T-helper 2 cell treated with Interferon-gamma antibody and Interleukin-4, amounts not matched to agents 100 ng/mL and 5 ng/mL, for 36 hours (primary cell): ENCODE measurements around the gene TRAF7. TPM values are rescaled to one million over a fixed set of nuclear protein-coding genes. Genes with fewer than 3 reads are reported as not detected.
"Not testable (repeated sequence)": the region's sequence is repeated elsewhere in the genome, so short reads cannot be mapped to it uniquely, and the experiment has no call there.

Experiments
- intact Hi-C: fragments of 100-400 bp; cut with micrococcal nuclease; formaldehyde crosslinking; loops from one replicate; pipeline ENCODE4 v1.15.1; 2023
- total RNA-seq: library from RNA; stranded (reverse); gene quantifications from 2 replicates; pipeline ENCODE4 v1.2.3, GENCODE V29; 2022

TRAF7 gene
- 57.6 and 62.8 TPM in 2 replicates for total RNA-seq

DNA sequence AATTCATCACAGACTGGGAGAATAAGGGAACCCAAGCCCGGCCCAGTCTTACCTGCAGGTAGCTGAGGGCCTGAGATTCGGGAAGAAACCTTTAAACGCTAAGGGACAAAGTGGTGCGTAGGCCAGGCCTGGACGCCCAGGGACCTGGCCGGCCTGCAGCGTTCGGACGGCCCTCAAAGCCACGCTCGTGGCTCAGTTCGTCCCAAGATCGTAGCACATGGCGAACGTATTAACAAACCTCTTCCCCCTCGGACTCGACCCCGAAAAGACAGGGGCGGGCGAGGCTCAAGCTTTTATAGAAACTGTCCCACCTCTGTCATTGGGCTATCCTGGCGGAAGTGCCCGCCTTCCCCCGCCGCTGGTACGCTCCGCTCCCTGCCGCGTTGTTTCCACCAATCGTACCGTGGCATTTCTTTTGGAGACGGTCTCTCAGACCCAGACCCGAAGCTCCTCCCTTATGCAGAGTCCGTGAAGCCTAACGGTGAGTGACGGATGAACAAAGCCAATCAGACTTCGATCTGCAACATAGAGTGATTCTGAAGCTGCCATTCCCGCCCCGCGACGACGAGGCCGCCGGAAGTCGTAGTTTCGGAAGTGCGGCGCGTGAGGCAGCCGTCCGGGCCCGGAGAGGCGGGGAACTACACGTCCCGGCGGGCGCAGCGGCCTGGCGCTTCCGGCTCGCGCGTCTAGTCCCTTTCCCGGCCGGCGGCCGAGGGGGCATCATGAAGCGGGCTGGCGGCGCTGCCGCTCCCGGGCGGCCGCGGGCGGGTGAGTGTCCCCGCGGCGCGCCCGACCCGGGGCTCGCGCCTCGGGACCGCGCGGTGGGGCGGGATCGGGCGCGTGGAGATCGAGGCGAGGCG is at the start of gene TRAF7:
Gene TRAF7 (plus strand): TSS at position 692 of the 860 bp plus-strand sequence. CDS start 8,139 bp downstream, outside the sequence.
- intact Hi-C loops = loop anchor here (1.0 to 5.0 kb wide), 4 partner anchors 19 to 145 kb away; partner anchors contain the start of genes MLST8, NTHL1 and TSC2

GRCh38 chr16:2106211-2106610 is 49.4 kb upstream of the TRAF7 start:
- intact Hi-C loops = not testable (repeated sequence)

DNA sequence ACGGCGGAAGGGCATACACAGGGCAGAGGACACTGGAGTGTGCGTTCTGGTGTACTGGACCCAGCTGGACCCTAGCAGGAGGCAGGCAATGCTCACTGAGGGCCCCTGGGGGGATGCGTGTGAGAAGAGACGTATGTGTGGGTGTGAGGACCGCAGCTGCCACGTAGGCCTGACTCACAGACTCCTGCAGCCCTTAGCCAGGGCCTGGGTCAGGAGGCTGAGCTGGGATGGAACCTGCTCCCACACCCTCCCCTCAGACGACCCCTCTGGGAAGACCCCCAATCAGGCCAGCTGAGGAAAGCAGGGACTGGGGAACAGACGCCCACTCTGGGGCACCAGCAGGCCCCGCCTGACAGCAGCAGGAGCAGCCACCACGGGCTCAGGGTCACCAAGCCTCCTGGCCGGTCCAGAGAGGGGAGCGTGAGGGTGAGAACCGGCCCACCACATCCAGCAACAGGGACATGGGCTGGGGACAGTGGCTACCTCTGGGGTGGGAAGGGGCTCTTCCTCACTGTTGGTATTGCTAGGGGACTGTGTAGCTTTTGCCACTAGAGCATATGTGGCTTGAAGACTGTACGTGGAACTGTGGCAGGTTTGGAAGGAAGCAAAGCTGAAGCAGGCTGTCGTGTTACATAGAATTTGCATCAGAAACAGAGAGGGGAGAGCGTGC is 48.3 kb upstream of the TRAF7 start:
- intact Hi-C loops = not testable (repeated sequence)

GRCh38 chr16:2107791-2108125 is 47.8 kb upstream of the TRAF7 start:
- intact Hi-C loops = not testable (repeated sequence)

DNA sequence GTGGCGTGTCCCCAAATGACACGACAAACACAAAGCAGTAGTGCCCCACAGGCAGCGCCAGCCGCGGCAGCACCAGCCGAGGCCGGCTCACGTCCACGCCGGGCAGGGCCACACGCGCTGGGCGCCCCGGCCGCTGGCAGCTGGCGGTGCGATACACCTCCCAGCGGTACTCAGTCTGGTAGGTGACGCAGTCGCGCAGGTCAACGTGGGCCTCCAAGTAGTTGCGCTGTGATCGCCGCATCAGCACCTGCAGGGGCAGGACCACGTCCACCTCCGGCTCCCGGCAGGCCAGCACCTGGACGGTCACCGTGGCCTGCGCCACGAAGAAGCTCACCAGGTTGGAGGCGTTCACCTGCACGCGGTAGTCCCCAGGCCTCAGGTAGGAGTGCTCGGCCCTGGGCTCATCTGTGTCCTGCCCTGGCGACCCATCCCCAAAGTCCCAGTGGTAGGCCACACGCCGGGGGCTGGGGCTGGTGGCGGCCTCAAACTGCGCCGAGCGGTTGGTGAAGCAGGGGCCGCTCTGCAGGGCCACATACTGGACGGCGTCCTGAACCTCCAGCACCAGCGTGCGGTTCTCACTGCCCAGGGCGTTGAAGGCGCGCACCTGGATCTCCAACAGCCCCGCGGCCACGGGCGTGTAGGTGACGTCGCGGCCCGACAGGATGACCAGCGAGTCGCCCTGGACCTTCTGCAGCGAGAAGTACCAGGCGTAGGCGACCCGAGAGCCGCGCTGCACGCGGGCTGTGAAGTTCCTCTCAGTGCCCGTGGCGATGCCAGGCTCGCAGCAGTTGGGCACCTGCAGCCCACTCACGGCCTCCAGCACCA is 46.9 kb upstream of the TRAF7 start:
- intact Hi-C loops = not testable (repeated sequence)

DNA sequence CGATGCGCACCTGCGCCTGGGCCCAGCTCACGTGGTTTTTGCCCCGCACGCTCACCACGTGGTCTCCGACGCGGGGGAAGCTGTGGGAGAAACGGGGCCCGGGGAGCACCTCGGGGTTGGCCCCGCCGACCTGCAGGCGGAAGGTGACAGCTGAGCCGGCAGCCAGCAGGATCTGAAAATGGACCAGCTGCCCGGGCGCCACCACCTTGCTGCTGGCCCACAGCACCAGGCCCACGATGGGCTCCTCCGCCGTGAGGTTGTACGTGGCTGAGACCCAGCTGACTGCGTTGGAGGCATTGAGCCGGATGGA is 46.4 kb upstream of the TRAF7 start:
- intact Hi-C loops = not testable (repeated sequence)

DNA sequence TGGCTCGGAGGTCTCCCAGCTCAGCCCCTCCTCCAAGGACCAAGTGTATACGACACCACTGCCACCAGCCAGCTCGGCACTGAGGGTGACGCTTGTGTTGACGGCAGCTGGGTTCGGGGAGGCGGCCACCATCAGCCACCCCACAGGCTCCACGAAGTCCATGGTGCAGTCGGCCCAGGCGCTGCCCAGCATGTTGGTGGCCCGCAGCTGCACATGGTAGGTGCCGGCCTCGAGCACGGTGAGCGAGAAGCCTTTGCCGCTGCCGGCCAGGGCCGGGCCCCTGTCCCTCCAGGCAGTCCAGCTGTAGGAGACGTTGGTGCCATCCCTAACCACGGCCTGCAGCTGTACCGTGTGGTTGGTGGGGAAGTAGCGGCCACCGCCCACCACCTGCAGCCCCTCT is 45.7 kb upstream of the TRAF7 start:
- intact Hi-C loops = not testable (repeated sequence)

DNA sequence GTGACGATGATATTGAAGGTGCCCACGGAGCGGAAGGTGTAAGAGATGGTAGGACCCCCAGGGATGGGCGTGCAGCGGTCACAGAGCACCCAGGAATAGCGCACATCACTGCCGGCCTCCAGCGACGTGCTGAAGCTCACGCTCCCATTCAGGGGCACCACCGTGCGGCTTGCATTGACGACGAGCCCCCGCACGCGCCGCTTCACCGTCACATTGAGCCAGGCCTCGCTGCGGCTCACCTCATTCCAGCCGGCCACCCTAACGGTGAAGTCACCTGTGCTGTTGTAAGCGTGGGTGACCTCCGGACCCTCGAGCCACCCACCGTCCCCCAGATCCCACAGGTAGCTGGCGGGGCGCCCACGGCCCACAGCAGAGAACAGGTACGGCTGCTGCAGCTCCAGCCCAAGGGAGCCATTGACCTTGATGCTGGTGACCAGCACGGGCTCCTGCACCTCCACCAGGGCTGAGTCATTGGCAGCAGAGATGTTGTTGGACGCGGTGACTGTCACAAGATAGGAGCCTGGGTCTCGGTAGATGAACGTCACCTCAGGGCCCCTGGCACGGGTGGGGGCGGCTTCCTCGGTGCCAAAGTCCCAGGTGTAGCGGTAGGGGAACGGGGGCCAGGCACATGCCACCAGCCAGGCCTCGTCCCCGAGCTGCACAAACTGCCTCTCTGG is 45.1 kb upstream of the TRAF7 start:
- intact Hi-C loops = not testable (repeated sequence)

GRCh38 chr16:2111009-2111353 is 44.6 kb upstream of the TRAF7 start:
- intact Hi-C loops = not testable (repeated sequence)

DNA sequence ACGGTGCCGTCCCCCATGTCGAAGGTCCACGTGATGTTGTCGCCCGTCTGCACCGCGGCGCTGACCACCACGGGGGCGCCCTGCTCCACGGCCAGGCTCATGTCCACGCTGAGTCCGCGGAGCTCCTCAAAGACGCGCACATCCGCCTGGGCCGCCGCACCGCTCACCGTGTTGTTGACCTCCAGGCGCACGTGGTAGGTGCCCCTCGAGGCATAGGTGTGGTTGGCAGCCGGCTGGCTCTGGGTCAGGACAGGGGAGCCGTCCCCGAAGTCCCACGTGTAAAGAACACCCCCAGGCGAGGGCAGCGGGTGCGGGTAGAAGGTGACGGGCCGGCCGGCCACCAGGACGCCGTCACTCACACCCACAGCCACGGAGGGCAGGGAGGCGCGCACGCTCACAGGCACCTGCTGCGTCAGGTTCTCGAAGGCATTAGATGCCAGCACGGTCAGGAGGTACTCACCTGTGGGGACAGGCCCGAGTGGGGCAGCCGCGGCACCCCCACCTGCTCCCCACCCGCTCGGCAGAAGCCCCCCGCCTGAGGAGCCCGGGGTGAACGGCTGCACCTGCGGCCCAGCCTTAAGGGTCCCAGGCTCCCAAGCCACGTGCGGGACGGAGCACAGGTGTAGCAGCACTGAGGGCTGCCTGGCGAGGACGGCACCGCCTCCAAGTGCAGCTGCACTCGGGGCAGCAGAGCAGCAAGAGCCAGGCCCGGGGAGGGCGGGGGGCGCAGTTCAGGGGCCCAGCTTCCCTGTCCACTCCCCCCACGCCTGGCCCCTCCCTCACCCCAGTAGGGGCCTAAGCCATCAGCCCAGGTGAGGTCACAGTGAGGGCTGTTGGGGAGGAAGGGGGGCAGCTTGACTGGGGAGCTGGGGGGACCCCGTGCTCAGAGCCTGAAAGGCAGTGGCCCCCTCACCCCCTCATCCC is 43.9 kb upstream of the TRAF7 start:
- intact Hi-C loops = not testable (repeated sequence)

- intact Hi-C loops = not testable (repeated sequence)
Measured at GRCh38 chr16:2112539-2113106, 43.0 kb upstream of the TRAF7 start.

DNA sequence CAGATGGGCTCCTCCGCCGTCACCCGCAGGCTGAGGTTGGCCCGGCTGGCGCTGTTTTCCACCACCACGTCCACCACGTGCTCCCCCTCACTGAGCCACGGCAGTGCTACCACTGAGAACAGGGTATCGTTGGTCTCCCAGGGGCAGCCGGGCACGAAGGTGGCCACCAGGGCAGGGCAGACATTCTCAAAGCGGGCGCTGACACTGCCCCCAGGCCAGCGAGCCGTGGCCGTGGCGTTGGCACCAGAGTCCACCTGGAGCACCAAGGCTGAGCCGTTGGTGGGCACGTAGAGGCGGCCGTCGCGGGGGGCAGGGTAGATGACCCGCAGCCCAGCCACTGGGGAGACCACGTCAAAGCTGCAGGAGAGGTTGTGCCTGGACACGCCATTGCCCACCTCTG is 41.4 kb upstream of the TRAF7 start:
- intact Hi-C loops = not testable (repeated sequence)

GRCh38 chr16:2114885-2115590 is 40.5 kb upstream of the TRAF7 start:
- intact Hi-C loops = not testable (repeated sequence)

DNA sequence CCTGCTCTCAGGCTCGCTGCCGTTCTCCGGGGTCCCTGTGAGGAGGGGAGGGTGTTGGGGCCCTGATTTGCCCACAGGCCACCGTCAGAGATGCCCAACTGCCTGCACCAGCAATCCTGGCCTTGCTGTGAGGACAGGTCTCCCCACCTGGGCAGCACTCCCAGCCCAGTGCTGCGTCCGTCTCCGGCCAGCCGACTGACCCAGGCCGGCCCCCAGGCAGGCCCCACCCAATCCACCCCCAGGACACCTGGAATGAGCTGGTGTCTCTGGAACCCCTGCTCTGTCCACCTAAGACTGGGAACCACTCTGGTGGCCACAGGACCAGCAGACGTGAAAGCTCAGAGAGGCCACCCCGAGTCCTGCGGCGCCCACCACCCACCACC is 40.0 kb upstream of the TRAF7 start:
- intact Hi-C loops = no loop called here

DNA sequence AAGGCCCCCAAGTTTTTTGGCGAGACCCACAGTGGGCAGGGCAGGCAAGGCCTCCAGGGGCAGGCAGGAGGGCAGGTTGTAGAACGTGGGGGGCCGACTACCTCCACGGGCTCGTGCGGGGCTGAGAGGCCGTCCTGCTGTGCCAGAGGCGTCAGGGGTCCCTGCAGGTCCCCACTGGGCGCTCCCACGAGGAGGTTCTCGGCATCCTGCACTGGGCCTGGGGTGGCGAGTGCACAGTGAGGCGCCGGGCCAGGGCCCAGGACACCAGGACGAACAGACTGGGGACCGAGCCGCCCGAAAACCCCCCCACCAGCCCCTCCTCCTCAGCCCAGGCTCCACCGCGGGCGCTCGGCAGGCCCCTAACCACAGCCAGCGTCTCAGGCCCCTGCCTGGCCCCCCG is 39.2 kb upstream of the TRAF7 start:
- intact Hi-C loops = not testable (repeated sequence)

DNA sequence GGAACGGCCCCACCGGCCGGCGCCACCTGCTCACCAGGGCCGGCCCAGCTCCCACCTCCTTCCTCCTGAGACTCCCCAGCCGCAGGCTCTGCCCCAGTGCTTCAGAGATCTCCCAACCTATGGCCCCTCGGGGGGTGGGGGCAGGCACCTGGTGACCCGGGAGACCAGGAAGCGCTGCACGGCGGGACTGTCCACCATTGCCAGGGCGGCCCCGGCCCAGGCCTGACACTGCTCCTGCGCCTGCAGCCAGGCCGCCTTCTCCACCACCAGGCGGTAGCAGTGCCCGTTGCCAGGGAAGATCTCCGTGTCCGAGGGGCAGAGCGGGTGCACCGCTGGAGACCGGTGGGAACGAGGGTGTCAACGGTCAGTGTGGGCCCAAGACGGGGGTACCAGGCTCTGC is 38.2 kb upstream of the TRAF7 start:
- intact Hi-C loops = not testable (repeated sequence)

DNA sequence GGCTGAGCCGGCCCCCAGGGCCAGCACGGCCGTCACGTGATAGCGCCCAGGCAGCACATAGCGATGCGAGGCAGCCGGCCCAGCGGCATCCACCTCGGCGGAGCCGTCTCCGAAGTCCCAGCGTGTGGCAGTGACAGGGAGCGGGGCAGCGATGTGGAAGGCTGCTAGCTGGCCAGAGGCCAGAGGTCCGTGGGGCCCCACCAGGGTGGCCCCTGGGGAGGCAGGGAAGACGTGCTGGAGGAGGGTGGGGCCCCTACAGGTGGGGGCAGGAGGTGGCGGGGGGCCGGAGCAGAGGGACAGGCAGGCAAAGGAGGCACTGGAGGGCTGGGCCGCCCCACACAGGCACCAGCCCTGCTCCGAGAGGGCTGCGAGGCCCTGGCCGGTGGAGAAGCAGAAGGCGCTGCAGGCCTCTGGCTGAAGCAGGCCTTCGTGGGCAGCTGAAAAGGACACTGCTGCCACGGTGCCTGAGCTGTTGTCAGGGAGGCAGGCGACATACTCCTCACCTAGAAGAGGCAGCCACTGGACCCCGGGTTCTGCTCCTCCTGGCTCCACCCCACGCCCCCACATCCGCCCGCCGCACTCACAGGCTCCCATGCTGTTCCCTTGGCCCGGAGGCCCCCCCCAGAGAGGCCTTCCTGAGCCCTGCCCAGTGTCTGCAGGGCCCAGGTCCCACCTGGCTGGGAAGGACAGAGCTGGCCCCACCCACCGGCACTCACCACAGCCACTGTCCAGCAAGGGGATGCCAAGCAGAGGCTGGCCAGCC is 37.4 kb upstream of the TRAF7 start:
- intact Hi-C loops = not testable (repeated sequence)

DNA sequence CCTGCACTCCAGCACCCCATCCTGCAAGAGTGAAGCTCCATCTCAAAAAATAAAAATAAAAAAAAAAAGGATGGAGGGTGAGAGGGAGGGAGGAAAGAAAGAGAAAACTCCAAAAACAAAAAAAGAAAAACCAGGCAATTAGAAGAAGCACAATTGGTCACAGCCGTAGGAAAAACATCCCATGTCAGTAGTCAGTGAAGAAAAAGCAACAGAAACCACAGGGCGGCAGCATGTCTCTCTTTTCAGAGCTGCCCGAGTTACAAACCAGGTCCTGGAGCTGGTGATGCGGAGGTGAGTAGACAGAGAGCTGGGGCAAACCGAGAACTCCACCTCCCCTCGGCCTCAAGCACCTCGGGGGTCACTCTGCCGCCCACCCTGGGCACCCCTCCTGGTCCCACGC is 34.3 kb upstream of the TRAF7 start:
- intact Hi-C loops = not testable (repeated sequence)

DNA sequence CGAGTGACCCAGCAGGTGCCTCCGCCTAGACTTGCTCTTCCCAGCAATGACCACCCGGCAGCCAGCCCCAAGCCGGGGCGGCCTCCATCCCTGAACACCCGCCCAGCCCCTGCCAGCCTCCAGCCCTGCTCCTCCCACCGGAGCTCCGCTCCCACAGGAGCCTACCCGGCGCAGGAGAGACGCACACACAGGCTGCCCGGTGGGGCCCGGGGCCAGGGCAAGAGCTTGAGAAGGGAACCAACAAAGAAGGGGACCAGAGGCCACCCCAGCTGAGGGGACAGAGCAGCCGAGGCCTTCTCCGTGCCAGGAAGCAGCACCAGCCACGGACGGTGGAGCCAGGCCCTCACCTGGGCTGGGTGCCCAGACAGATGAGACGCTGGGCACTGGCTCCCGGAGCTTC is 33.7 kb upstream of the TRAF7 start:
- intact Hi-C loops = no loop called here
